Superior temporal gyrus (tissue), 1 donor: ENCODE measurements around the gene NRBF2.
"Not testable (repeated sequence)": the region's sequence is repeated elsewhere in the genome, so short reads cannot be mapped to it uniquely, and the experiment has no call there.

Experiments
- DNase-seq: peaks from one replicate; pipeline ENCODE4 v3.0.0-alpha.2; 2016; ENCODE audit errors: extremely low spot score

NRBF2 gene

DNA sequence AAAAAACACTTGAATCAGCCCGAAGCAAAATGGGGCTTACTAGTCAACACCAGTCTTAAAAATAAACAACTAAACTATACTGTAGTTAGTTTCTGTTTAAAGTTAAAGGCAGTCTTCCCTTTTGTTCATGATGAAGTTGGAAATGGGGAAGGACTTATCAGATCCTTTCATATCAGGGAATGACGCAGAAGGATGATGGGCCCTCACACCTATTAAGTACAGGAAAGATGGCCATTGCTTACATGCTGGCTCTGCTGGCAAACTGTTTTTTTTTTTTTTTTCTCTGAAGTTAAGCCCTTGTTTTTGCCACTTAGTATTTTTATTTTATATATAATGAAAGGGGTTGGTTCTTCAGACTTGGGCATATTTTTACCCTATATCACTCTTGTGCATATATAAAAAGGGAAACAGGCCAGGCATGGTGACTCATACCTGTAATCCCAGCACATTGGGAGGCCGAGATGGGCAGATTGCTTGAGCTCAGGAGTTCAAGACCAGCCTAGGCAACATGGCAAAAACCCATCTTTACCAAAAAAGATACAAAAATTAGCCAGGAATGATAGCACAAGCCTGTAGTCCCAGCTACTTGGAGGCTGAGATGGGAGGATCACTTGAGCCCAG, 16.6 kb upstream of the NRBF2 start:
- no peak for DNase-seq

DNA sequence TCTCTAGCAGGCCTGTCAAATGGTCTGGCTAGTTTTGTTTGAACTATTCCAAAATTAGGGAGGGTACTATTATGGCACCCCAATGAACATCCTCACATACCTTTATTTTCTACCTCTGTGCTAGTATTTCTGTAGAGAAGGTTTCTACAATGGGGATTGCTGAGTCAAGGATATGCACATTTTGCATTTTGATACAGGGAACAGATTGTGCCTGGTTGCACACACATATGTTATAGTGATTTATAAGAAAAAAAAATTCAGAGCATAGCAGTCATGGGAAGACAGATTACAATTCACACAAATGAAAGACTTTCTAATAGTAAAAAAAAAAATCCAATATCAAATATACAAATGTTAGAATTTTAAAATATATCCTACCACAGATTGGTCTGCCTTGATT, 14.1 kb upstream of the NRBF2 start:
- no peak for DNase-seq

DNA sequence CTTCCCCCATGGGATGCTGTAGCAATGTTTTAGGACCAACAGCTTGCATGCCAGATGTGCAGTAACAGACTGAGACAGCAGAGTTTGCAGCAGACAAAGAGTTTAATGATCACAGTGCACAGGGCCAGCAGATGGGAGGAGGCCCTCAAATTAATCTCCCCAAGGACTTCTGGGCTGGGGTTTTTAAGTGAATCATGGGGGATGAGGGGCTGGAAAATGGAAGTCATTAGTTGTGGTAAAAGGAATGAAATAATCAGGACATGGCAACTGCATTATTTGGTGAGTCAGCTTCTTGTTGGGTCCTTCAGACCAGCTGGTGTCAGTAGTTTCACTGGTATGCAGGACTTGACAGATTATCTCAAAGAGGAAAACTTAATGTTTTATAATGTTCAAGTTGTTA, 12.6 kb upstream of the NRBF2 start:
- DNase-seq: no peak

DNA sequence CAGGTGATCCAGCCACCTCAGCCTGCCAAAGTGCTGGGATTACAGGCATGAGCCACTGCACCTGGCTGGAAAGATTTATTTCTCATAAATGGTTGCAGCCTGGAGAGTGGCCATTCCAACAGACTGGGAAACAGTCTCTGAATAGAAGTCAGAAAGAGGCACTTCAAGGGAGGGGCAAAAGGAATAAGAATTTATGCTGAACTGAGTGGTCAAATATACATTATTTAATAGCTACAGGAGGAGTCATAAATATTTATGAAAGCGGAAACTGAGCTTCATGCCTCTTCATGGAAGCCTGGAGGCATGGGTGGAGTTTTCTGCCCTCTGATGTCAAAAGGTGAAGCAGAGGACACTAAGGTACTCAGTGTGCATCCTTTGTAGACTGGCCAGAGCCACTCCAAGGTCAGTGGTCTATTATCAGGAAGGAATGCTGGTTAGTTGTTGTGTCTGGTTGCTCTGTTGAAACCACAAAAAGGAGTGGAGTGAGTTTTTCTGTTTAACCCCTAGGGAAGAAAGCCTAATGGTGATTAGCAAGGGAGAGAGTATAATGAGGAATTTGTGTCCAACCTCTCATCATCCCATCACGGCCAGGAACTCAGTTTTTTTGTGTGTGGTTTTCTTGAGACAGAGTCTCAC, 9.3 kb upstream of the NRBF2 start:
- no peak for DNase-seq

DNA sequence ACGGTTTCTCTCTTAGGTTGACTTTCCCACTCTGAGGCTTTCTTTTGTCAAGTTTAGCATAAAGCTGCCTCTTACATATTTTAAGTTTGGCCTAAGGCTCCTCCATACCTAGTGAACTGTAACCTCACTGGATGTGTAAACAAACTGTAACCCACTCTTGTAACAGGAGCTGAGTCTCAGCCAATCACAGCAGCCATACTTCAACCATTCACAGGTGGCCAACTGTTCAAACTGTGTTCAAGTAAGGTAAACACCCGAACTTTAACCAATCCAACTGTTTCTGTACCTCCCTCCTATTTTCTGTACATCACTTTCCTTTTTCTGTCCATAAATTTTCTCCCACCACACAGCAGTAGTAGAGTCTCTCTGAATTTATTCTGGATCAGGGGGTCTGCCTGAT, 7.7 kb upstream of the NRBF2 start:
- DNase-seq: no peak

DNA sequence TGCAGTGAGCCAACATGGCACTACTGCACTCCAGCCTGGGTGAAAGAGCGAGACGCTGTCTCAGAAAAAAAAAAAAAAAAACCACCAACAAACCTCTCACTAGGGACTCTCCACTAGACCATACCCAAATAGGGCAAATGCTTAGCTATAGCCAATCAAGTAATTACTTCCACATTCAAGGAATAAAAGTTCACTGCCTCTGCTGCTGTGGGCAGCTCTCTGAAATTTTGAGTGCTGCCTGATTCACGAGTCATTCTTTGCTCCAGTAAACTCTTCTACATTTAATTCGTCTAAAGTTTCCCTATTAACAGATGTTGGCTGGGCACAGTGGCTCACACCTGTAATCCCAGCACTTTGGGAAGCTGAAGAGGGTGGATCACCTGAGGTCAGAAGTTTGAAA, 4.7 kb upstream of the NRBF2 start:
- DNase-seq: no peak

DNA sequence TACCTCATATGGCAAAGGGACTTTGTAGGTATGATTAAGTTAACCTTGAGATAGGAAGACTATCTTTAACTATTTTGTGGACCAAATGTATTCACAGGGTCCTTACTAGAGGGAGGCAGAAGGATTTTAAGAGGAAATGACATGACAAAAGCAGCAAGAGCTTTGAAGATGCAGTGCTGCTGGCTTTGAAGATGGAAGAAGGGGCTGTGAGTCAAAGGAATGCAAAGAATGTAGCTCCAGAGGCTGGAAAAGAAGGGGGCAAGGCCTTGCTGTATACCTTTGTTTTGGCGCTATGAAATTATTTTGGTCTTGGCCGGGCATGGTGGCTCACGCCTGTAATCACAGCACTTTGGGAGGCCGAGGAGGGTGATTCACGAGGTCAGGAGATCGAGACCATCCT, 3.2 kb upstream of the NRBF2 start:
- no peak for DNase-seq

DNA sequence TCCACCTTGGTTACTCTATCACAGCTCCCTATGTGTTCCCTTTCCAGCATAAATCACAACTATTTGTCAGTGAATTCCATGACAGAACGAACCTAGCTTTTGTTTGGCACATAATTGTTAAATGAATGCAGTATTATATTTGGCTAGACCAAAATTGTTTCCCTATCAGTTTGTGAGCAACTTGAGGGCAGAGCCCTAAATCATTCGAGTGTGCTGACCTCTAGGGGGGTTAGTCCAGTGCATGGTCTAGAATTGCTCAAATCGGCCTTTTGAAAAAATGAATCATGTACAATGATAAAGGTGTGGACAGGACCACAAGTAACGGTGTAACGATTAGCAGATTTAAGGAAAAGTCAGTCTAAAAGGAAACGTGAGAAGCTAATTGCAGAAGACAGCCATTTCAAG, 475 bp upstream of the NRBF2 start:
- no peak for DNase-seq

DNA sequence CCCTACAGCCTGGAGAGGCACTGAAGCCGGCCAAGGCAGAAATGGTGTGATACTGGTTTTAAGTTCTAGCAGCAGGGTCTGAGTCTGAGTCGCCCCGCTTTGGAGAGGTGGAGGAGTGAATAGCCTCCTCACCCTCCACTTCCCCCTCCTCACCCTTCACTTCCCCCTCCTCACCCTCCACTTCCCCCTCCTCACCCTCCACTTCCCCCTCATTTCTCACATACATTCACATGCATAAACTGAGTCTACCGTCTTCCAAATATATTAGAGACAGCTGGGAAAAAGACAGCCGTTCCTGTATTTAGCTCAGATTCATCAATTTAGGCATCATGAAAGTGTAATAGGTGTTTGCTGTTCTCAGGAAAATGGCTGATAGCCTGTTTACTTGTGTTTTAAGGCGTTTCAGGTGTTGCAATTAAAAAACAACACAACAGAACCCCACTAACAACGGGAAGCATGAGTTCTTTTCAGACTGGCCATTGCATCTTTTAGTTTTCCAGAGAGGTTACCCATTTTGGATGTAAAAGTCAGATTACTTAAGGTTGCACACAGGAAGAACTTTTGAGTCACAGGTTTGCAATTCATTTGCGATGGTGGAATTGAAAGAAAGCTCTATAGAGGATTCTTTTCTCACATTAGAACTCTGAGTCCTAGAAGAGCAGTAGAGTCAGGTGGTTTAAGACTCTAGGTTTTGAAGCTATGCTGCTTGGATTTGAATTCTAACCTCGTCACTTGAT, 861 bp downstream of the NRBF2 start:
- no peak for DNase-seq

DNA sequence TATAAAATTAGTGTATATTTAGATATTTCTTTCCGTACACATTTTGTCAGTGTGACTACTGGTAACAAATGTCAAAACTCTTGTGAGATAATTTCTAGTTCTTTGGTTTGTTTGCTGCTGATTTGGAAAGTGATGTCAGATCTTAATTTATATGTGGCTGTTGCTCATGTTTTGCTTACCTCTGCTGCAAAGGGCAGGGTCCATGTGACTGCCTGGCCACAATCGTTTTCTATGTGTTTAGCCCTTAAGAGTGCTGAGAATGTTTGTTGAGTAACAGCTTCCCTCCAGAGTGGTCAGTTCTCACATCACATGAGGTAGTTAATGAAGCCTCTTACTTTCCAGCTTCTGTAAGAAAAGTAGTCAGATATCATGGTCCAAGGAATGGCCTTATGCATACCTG, 4.2 kb downstream of the NRBF2 start:
- no peak for DNase-seq

DNA sequence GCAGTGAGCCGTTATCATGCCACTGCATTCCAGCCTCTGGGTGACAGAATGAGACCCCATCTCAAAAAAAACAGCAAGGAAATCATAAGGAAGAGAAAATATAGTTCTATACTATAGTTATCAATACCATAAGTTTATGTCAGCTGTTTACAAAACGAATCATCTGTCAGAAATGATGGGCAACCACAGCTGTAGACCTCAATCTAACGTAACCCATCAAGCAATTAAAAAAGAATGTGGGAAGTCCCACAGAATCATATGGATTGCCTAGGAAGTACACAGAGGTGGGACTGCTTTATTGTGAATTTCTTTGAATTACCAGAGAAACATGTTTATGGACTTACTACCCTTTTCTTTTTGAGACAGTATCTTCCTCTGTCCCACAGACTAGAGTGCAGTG, 6.9 kb downstream of the NRBF2 start:
- no peak for DNase-seq

DNA sequence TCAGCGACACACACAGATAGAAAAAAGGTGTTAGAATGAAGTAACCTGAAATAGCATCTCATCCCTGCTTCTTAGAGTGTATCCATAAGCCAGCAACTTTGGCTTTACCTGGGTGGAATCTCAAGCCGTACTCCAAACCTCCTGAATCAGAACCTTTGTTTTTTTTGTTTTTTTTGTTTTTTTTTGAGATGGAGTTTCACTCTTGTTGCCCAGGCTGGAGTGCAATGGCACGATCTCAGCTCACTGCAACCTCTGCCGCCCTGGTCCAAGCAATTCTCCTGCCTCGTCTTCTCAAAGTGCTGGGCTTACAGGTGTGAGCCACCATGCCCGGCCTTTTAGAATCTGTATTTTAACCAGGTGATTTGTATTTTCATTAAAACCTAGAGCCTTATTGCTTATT, 9.0 kb downstream of the NRBF2 start:
- DNase-seq: no peak

DNA sequence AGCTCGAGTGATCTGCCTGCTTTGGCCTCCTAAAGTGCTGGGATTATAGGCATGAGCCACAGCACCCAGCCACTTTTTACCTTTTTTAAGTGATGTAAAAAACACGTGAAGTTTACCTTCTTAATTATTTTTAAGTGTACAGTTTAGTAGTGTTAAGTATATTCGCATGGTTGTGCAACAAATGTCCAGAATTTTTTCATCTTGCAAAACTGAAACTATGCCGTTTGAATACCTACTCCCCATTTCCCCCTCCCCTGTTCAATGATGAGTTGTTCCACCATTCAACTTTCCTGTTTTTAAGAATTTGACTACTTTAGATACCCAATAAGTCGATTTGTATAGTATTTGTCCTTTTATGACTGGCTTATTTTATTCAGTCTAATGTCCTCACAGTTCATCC, 10.9 kb downstream of the NRBF2 start:
- no peak for DNase-seq

DNA sequence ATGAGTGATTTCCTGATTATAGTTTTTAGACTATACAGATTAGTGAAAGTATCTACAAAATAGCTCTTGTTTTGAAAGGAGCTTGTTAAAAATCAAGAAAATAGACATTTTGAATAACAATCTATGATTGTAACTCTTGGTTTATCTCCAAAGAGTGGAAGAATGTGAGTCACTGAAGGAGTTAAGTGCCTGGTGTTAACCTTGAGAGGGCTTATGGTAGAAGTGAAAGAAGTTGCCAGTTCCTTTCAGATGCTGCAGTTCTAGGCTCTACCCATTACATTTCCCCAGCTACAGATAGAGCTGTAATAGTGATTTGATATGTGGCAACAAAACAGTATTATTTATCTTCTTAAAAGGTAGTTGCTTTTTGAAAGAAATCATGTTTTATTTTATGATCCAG, 12.7 kb downstream of the NRBF2 start:
- no peak for DNase-seq

DNA sequence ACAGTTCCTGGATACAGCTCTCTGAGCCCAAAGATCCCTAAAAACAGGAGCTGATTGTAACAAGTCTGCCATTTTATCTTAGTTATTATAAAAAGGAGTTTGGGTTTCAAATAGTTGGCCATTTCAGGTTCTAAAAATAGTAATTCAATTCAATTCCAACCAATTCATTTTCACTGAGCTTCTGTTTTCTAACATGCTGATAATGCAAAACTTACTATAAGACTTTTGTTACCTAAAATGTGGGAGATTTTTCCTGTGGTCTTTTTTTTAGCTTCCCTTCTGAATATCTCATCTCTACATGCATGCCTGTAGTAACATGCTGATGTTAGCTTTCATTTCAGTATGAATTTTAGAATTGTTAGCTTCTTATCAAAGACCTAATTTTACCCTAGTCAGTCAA, 13.4 kb downstream of the NRBF2 start:
- DNase-seq: no peak

DNA sequence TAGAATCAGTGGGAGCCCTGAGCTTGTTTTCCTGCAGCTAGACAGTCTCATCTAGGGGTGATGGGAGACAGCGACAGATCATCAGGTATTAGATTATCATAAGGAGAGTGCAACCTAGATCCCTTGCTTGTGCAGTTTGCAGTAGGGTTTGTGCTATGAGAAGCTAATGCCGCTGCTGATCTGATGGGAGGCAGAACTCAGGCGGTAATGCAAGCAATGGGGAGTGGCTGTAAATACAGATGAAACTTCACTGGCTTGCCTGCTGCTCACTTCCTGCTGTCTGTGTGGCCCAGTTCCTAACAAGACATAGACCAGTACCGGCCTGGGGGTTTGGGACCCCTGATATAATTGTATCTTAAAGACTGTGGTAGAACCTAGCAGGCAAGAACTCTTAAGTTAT, 17.6 kb downstream of the NRBF2 start:
- DNase-seq: no peak

DNA sequence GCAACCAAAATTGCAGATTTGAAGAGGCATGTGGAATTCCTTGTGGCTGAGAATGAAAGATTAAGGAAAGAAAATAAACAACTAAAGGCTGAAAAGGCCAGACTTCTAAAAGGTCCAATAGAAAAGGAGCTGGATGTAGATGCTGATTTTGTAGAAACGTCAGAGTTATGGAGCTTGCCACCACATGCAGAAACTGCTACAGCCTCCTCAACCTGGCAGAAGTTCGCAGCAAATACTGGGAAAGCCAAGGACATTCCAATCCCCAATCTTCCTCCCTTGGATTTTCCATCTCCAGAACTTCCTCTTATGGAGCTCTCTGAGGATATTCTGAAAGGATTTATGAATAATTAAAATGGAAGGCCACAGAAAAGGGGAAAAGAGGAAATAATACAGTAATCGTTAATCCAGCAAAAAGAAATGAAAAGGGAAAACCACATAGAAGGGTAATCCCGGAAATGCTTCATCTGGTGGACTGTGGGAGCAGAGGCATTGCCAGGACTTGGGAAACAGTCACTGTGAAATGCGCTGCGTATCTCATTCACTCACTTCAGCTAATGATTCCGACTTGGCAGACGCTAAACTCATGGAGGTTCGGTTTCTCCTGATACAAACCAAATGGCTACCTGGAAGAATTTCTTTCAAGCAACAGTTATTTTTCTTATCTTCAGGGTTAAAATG, 20.9 kb downstream of the NRBF2 start:
- not testable (repeated sequence) for DNase-seq

DNA sequence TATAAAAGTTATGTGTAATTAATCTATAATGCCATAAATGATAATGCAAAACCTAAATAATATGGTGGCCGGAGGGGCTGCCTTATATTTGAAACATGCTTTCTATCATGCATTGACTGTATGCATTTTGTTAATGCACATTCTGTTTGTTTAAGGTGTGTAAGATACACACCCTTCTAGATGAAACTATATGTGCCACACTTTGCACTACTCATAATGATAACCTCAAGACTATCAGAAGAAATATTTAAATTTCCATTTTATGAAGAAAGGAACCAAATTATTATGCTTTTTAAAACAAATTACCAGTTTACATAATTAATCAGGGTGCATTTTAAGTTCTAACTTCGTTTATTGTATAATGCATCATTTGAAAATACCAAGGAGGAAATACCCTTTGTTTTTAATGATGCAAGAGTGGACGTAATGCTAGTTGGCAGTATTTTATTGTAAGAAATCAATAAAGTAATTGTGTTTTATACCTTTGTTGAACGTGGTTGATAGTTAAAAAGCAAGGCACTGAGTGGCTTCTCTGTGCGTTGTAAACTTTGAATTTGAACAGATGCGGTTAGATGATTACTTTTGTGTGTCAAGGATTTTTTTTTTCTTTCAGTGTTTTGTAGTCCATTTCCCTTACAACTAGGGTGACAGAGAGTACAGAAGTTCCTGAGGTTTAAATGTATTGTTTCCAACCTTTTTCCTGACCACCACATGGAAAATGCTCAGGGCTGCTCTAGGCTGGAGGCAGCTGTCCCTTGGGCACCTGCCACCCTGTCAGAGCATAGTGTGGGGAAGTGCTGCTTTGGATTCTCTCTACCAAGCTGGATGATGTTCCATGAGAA, 21.6 kb downstream of the NRBF2 start:
- DNase-seq: no peak

DNA sequence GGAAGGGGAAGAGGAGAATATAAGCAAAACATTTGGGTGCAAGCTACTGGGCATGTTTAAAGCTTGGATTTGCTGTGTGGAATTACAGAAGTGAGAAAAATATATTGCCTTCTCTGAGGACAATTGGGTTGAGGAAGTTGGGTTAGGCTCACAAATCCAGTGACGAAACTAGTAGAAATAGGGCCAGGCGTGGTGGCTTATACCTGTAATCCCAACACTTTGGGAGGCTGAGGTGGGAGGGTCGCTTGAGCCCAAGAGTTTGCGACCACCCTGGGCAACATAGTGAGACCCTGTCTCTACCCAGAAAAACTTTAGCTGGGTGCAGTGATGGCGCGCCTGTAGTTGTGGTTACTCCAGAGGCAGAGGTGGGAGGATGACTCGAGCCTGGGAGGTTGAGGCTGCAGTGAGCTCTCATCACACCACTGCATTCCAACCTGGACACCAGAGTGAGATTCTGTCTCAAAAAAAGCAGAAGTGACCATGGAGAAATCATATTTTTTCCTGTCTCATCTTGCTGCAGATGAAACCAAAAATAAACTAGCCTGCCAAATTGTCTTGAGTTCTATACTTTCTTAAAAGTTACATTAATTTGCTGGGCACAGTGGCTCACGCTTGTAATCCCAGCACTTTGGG, 22.4 kb downstream of the NRBF2 start:
- no peak for DNase-seq

DNA sequence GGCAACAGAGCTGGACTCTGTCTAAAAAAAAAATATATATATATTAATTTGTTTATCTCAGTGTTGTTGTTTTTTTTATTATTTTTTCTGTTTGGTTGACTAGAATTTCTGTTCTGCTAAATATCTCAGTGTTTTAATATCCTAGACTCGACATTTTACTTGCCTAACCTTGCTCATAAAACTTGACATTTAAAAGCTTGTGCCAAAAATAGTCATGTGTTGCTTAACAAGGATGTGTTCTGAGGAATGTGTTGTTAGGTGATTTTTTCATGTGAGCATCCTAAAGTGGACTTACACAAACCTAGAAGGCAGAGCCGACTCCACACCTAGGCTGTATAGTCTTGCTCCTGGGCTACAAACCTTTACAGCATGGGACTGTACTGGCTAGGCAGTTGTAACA, 23.1 kb downstream of the NRBF2 start:
- DNase-seq: no peak

DNA sequence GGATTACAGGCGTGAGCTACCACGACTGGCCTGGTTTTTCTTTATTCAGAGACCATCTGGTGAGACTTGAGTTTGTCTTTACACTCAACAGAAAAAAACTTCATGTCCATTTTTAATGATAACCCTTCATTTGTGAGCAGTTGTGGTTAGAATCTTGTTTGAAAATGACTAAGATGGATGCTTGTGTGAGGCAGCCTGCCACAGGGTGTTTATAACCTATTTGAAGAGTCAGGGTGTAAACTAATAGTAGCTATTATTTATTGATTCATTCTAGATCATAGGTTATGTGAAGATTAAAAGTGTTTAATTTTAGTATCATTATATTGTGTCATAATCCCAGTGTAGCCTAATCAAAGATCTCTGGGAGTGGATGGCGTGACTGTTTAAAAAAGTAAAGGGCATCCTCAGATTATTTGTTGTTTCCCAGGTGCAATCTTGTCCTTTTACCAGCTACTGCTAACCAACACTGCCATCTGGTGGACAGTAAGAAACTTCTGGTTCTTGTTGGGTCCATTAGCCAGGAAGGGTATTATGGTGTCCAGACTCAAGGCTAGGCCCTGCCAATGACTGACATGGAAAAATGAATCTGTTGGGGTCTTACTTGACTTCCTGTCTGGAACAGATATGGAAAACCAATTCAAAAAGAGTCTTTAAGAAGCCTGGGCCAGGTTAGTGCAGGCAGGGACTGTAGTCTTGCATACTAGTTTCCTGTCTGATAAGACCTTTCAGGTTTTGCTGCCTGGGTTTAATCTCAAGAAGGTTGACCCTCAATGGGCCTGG, 24.9 kb downstream of the NRBF2 start:
- DNase-seq: peak; percentile 90
